GM12874 (cell line): ENCODE measurements around the gene KIF12.

Source experiments
- CTCF ChIP-seq: IDR thresholded peaks from 2 replicates; pipeline ENCODE4 v1.5.1; 2011; ENCODE audit warnings: low read depth, mild to moderate bottlenecking, control low read depth, low read length, moderate library complexity; ENCODE audit not compliant: insufficient read depth

KIF12 gene

DNA sequence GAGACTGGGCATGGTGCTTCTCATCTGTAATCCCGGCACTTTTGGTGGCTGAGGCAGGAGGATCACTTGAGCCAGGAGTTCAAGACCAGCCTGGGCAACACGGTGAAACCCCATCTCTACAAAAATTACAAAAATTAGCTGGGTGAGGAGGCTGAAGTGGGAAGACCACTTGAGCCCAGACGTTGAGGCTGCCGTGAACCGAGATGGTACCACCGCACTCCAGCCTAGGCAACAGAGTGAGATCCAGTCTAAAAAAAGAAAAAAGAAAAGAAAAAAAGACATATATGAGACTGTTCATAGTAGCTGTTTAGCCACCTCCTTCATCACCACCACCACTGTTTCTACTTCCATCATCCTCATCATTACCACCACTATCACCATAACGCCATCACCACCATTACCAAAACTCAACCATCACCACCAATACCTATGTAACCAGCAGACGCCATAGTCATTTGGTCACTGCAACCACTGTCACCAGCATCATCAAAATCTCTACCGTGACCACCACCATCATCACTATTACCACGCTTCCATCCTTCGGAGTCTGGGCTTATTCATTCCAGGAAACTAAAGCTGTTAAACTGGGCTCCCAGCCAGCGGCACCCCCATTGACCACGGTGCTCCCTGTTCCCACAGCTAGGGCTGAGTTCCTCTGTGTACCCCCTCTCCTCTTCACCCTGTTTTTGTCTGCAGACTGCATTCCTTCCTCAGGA lies 8.4 kb upstream of the KIF12 start:
- TF ChIP-seq CTCF, result no peak

DNA sequence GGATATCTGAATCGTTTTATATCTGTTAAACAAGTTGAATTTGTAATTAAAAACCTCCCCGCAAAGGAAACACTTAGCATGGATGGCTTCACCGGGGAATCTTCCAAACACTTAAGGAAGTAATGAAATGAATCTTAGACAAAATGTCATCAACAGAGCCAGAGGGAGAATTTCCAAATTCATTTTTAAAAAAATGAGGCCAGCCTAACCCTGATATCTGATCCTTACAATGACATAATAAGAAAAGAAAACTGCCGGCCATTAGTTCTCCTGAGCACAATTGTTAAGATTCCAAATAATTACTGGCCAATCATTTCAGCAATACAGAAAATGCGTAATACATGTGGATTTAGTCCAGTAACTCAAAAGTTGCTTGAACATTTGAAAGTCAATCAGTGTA lies 6.1 kb upstream of the KIF12 start:
- TF ChIP-seq CTCF, result no peak

DNA sequence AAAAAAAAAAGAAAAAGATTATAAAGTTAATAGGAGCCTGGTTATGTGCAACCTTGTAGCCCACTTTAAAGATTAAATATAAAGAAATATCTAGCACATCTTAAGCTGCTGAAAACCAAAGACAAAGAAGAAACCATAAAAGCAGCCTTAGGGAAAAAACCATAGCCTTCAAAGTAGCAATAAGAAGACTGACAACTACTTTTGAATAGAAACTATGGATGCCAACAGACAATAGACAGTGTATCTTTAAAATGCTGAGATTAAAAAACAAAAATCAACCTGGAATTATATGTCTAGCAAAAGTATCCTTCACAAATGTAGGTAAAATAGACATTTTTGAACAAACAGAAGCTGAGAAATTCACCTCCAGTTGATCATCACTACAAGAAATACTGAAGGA lies 3.4 kb upstream of the KIF12 start:
- no peak for TF ChIP-seq CTCF

DNA sequence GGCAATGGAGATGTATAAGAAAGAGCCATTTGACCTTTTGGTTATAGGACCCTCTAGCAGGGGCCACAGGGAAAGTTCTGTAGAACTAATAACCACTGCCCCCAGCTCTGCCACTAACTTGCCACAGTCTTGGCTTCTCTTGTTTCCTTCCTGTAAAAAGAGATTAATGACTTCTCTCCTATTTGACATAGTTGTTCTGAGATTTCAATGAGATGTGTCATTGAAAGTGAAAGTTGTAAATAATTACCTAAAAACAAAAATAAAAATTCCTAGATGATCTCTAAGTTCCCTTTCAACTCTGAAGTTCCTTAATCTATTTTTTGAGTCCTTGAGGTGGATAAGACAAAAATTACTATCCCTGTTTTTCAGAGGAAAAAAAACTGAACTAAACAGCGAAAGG lies 1.4 kb upstream of the KIF12 start:
- no peak for TF ChIP-seq CTCF

- no peak for TF ChIP-seq CTCF
Measured at GRCh38 chr9:114099669-114100270, 678 bp upstream of the KIF12 start.

DNA sequence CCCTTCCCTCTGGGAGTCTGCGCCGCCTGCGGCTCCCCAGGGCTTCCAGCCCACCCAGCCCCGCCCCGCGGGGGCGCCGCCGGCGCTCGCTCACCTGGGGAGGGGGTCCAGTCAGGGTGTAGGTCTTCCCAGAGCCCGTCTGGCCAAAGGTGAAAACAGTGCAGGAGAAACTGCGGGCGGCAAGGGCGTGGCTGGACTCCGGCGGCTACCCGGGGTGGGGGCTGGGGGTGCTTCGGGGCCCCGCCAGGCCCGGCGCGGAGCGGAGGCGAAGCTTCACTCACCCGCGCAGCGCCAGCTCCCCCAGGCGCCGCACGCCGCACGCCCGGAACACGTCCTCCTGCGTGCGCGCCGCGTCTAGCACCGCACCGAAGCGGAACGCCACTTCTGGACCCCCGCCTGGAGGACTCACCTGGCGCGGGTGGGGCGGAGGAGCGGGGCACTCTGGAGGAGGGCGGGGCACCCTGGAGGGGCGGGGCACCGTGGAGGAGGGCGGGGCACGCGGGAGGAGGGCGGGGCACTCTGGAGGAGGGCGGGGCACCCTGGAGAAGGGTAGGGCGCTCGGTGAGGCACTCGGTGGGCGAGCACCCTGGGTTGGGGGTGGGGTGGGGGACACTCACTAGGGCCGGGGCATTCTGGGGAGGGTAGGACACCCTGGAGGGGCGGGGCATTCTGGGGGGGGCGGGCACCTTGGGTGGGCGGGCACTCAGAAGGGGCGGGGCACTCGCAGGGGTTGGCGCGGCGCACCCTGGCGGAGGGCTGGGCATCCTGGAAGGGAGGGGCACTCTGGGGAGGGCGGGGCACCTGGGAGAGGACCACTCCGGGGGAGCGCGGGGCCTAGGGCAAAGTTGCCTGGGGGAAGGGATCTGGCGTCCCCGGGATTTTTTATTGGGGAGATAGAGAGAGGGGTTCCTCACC lies 814 bp downstream of the KIF12 start:
- no peak for TF ChIP-seq CTCF

DNA sequence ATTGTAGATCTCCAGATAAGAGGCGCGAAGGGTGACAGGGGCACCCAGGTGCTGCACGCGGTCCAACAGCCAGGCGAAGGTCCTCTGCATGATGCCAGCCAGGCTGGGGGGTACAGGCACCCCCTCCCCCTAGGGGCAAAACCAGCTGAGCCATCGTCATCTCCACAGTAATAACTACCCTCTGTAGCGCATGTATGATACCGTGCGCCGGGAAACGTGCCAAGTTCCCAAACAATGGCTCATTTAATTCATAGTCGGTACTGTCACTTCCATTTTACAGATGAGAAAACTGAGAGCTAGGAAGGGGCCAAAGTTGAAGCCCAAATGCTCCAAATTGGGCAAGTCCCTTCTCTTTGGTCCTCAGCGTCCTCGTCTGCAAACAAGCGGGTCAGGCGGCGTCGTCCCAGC lies 1.5 kb downstream of the KIF12 start:
- TF ChIP-seq CTCF, result no peak
